Neural cell (in vitro differentiated cells): ENCODE results near the gene CRHBP. TPM values are rescaled to one million over a fixed set of nuclear protein-coding genes. Genes with fewer than 3 reads are reported as not detected.

ENCODE experiments used
- H2AFZ ChIP-seq: fragments of 200-600, 300-800 bp; sonication (generic), shearing (Covaris generic); 2 replicates; pipeline ENCODE4 v1.6.0; 2014; ENCODE audit warnings: low read depth, mild to moderate bottlenecking, antibody characterized with exemption, low read length, moderate library complexity
- H3F3A ChIP-seq: fragments of 200-600 bp; shearing (Covaris generic); 2 replicates; pipeline ENCODE4 v1.6.1; 2016; ENCODE audit warnings: mild to moderate bottlenecking, moderate library complexity, mixed read lengths, antibody characterized with exemption, low read length; ENCODE audit not compliant: insufficient read depth, poor library complexity, severe bottlenecking
- H3K27ac ChIP-seq: fragments of 200-600, 300-800 bp; sonication (generic), shearing (Covaris generic); 2 replicates; pipeline ENCODE4 v1.5.1; 2014; ENCODE audit warnings: mild to moderate bottlenecking, low read length, moderate library complexity
- H3K27me3 ChIP-seq: fragments of 300-800, 200-600 bp; sonication (generic), shearing (Covaris generic); 2 replicates; pipeline ENCODE4 v1.6.0; 2014; ENCODE audit warnings: mild to moderate bottlenecking, low read depth, low read length, moderate library complexity; ENCODE audit not compliant: insufficient read depth
- H3K36me3 ChIP-seq: fragments of 300-800, 200-600 bp; sonication (generic), shearing (Covaris generic); 2 replicates; pipeline ENCODE4 v1.5.1; 2014; ENCODE audit warnings: mild to moderate bottlenecking, antibody characterized with exemption, low read length, moderate library complexity; ENCODE audit not compliant: insufficient read depth
- H3K4me2 ChIP-seq: fragments of 300-800, 200-600 bp; sonication (generic), shearing (Covaris generic); 2 replicates; pipeline ENCODE4 v1.6.0; 2014; ENCODE audit warnings: mild to moderate bottlenecking, low read length
- H3K4me3 ChIP-seq: fragments of 300-800, 200-600 bp; sonication (generic), shearing (Covaris generic); 2 replicates; pipeline ENCODE4 v1.5.1; 2014; ENCODE audit warnings: mild to moderate bottlenecking, low read length, moderate library complexity
- H3K79me2 ChIP-seq: fragments of 200-600 bp; shearing (Covaris generic); replicated peaks from 2 replicates; pipeline ENCODE4 v1.6.0; 2014; ENCODE audit warnings: mild to moderate bottlenecking, low read length, moderate library complexity; ENCODE audit not compliant: insufficient read depth
- H3K9ac ChIP-seq: fragments of 300-800, 200-600 bp; sonication (generic), shearing (Covaris generic); 2 replicates; pipeline ENCODE4 v1.6.1; 2016; ENCODE audit warnings: mild to moderate bottlenecking, low read length, mixed read lengths
- H3K9me2 ChIP-seq: fragments of 200-600 bp; shearing (Covaris generic); 2 replicates; pipeline ENCODE4 v1.6.1; 2016; ENCODE audit warnings: mild to moderate bottlenecking, low read length, mixed read lengths; ENCODE audit not compliant: insufficient read depth
- H3K9me3 ChIP-seq: fragments of 200-600, 300-800 bp; sonication (generic), shearing (Covaris generic); 2 replicates; pipeline ENCODE4 v1.6.1; 2016; ENCODE audit warnings: mild to moderate bottlenecking, mixed run types, low read length, moderate library complexity, mixed read lengths
- H4K20me1 ChIP-seq: fragments of 200-600 bp; shearing (Covaris generic); 2 replicates; pipeline ENCODE4 v1.6.1; 2016; ENCODE audit warnings: mild to moderate bottlenecking, mixed run types; ENCODE audit not compliant: insufficient read depth
- CTCF ChIP-seq: fragments of 450-650 bp; IDR thresholded peaks from 2 replicates; pipeline ENCODE4 v1.5.1; 2014; ENCODE audit warnings: antibody characterized with exemption, mild to moderate bottlenecking, moderate library complexity; ENCODE audit not compliant: poor library complexity, severe bottlenecking
- EP300 ChIP-seq: fragments of 450-650 bp; conservative IDR thresholded peaks from 2 replicates; pipeline ENCODE4 v1.6.1; 2014; ENCODE audit warnings: antibody characterized with exemption, mild to moderate bottlenecking, moderate library complexity; ENCODE audit not compliant: poor library complexity, severe bottlenecking
- EZH2 ChIP-seq: fragments of 200-600, 300-800 bp; shearing (Covaris generic), sonication (generic); IDR thresholded peaks from 2 replicates; pipeline ENCODE4 v1.6.1; 2014; ENCODE audit warnings: antibody characterized with exemption, low read length, borderline replicate concordance, mild to moderate bottlenecking; ENCODE audit not compliant: insufficient read depth, poor library complexity, severe bottlenecking
- MXI1 ChIP-seq: fragments of 450-650 bp; conservative IDR thresholded peaks from 2 replicates; pipeline ENCODE4 v1.6.1; 2014; ENCODE audit warnings: antibody characterized with exemption, mild to moderate bottlenecking; ENCODE audit not compliant: poor library complexity, severe bottlenecking
- POLR2AphosphoS5 ChIP-seq: IDR thresholded peaks from 2 replicates; pipeline ENCODE4 v1.6.1; 2012
- RAD21 ChIP-seq: fragments of 450-650 bp; conservative IDR thresholded peaks from 2 replicates; pipeline ENCODE4 v1.6.1; 2014; ENCODE audit warnings: antibody characterized with exemption, mild to moderate bottlenecking, moderate library complexity
- REST ChIP-seq: IDR thresholded peaks from 2 replicates; pipeline ENCODE4 v1.6.1; 2012; ENCODE audit warnings: borderline replicate concordance
- SMC3 ChIP-seq: fragments of 450-650 bp; conservative IDR thresholded peaks from 2 replicates; pipeline ENCODE4 v1.6.1; 2014; ENCODE audit warnings: antibody characterized with exemption, mild to moderate bottlenecking, moderate library complexity; ENCODE audit not compliant: poor library complexity
- TAF1 ChIP-seq: IDR thresholded peaks from 2 replicates; pipeline ENCODE4 v1.6.1; 2012; ENCODE audit warnings: low read depth
- polyA plus RNA-seq: library from polyadenylated mRNA; depleted of rRNA; stranded (reverse); fragments of >200 nt; gene quantifications from 2 replicates; pipeline ENCODE4 v1.2.3, GENCODE V29; 2014

CRHBP gene
- polyA plus RNA-seq, 1 donor from 2014 or later = not detected

GRCh38 chr5:76956033-76956432 is 3.2 kb downstream of the CRHBP start:
- no peaks in the 10 kb centered on the region for H3K36me3 ChIP-seq
- no peaks in the 10 kb centered on the region for H4K20me1 ChIP-seq
- H3K4me2 ChIP-seq = no peak overlapping the region
- no peaks in the 10 kb centered on the region for H3K9me3 ChIP-seq
- no peaks in the 10 kb centered on the region for H3F3A ChIP-seq
- TF ChIP-seq TAF1 = no peak
- TF ChIP-seq CTCF = no peak
- no peak for TF ChIP-seq MXI1
- no peak for TF ChIP-seq REST
- TF ChIP-seq EP300 = no peak
- no peak for TF ChIP-seq POLR2AphosphoS5
- no peak for TF ChIP-seq RAD21
- TF ChIP-seq EZH2 = no peak
- TF ChIP-seq SMC3 = no peak
- no peak overlapping the region for H3K27ac ChIP-seq
- H3K9ac ChIP-seq = no peak overlapping the region
- H3K9me2 ChIP-seq = no peaks in the 10 kb centered on the region
- no peak overlapping the region for H3K4me3 ChIP-seq
- no peak overlapping the region for H2AFZ ChIP-seq
- H3K79me2 ChIP-seq = no peaks in the 10 kb centered on the region
- H3K27me3 ChIP-seq = peaks cover 44% of the 10 kb centered on the region

- Histone ChIP-seq H3K9me3 (no peaks in the 10 kb centered on the region), H3K9me2 (no peaks in the 10 kb centered on the region), H3K4me2 (no peak overlapping the region), H2AFZ (no peak overlapping the region), H3K4me3 (no peak overlapping the region), H3K36me3 (no peaks in the 10 kb centered on the region), H3K79me2 (no peaks in the 10 kb centered on the region), H3K27ac (no peak overlapping the region), H3K9ac (no peak overlapping the region), H4K20me1 (no peaks in the 10 kb centered on the region), H3F3A (no peaks in the 10 kb centered on the region), H3K27me3 (peaks cover 17% of the 10 kb centered on the region)
- TF ChIP-seq RAD21 = no peak
- TF ChIP-seq TAF1 = no peak
- no peak for TF ChIP-seq EP300
- no peak for TF ChIP-seq MXI1
- no peak for TF ChIP-seq POLR2AphosphoS5
- TF ChIP-seq CTCF = no peak
- TF ChIP-seq REST = no peak
- TF ChIP-seq EZH2 = no peak
Observed at GRCh38 chr5:76958991-76959767, 6.3 kb downstream of the CRHBP start.
